ENCODE measurements around the gene SIRT5. TPM values are rescaled to one million over a fixed set of nuclear protein-coding genes. Genes with fewer than 3 reads are reported as not detected.

Gene SIRT5
- polyA plus RNA-seq, 3 donors: 3.3 to 5.0 (median 3.4) TPM

GRCh38 chr6:13638014-13638413 is 63.6 kb downstream of the SIRT5 start:
- Histone ChIP-seq H3K9me3 (replicated peaks in 1 of 2; ENCODE audit: control insufficient read depth in 1 of 2, insufficient read depth in 1 of 2, low read length in 2 of 2) (no peaks in the 10 kb centered on the region), H3K9ac (ENCODE audit: insufficient read depth, low read length, poor library complexity, severe bottlenecking) (no peak overlapping the region), H3K27ac (ENCODE audit: low read depth in 1 of 2, low read length in 2 of 2) (peak overlapping the region in 1 of 2 donors; percentile 67), H3K4me2 (replicated peaks; ENCODE audit: extremely low read depth, low read length, poor library complexity, severe bottlenecking) (no peak overlapping the region), H3K79me2 (ENCODE audit: insufficient read depth, low read length) (peaks cover 13% of the 10 kb centered on the region), H3K36me3 (replicated peaks in 1 of 2; ENCODE audit: control insufficient read depth in 1 of 2, insufficient read depth in 2 of 2, low read length in 2 of 2) (peaks cover 10 to 56% of the 10 kb centered on the region in 2 donors), H3K27me3 (ENCODE audit: control insufficient read depth in 2 of 2, insufficient read depth in 2 of 2, low read length in 2 of 2) (no peaks in the 10 kb centered on the region), H3K4me1 (ENCODE audit: control insufficient read depth in 1 of 2, insufficient read depth in 2 of 2, low read length in 2 of 2) (peaks cover 30 to 34% of the 10 kb centered on the region in 2 donors), H4K20me1 (ENCODE audit: insufficient read depth, low read length) (peaks cover 5% of the 10 kb centered on the region), H2AFZ (ENCODE audit: insufficient read depth, low read depth, low read length, poor library complexity, severe bottlenecking) (no peak overlapping the region), H3K4me3 (replicated peaks in 1 of 3; ENCODE audit: low read depth in 2 of 3, low read length in 3 of 3) (no peak overlapping the region)
- DNase-seq: no peak
- intact Hi-C loops (cut with micrococcal nuclease): no loop called here
- Mint-ChIP-seq H3K9me3 (no peaks in the 10 kb centered on the region), H3K27me3 (ENCODE audit: low read depth in 3 of 3) (peaks cover 0 to 1% (median 0%) of the 10 kb centered on the region in 3 donors), H3K4me1 (peaks cover 37% of the 10 kb centered on the region), H3K27ac (peak overlapping the region in 5 of 7 donors; percentile 10 to 86 (median 80)), H3K36me3 (peaks cover 32 to 46% of the 10 kb centered on the region in 2 donors), H3K4me3 (no peak overlapping the region)
- no CpG with 5 or more reads among the region's 1 CpG for WGBS (ENCODE audit: insufficient coverage)
- TF ChIP-seq, protein P1, sequence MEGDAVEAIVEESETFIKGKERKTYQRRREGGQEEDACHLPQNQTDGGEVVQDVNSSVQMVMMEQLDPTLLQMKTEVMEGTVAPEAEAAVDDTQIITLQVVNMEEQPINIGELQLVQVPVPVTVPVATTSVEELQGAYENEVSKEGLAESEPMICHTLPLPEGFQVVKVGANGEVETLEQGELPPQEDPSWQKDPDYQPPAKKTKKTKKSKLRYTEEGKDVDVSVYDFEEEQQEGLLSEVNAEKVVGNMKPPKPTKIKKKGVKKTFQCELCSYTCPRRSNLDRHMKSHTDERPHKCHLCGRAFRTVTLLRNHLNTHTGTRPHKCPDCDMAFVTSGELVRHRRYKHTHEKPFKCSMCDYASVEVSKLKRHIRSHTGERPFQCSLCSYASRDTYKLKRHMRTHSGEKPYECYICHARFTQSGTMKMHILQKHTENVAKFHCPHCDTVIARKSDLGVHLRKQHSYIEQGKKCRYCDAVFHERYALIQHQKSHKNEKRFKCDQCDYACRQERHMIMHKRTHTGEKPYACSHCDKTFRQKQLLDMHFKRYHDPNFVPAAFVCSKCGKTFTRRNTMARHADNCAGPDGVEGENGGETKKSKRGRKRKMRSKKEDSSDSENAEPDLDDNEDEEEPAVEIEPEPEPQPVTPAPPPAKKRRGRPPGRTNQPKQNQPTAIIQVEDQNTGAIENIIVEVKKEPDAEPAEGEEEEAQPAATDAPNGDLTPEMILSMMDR (IDR thresholded peaks at IDR 0.05): no peak

- H3K36me3 ChIP-seq (replicated peaks in 1 of 2; ENCODE audit: control insufficient read depth in 1 of 2, insufficient read depth in 2 of 2, low read length in 2 of 2): peaks cover 16 to 58% of the 10 kb centered on the region in 2 donors
- intact Hi-C loops (cut with micrococcal nuclease): no loop called here
- peak overlapping the region in 1 of 2 donors; percentile 53 for H3K4me3 Mint-ChIP-seq
- H3K9me3 Mint-ChIP-seq: no peaks in the 10 kb centered on the region
- peaks cover 13% of the 10 kb centered on the region for H3K79me2 ChIP-seq (ENCODE audit: insufficient read depth, low read length)
- H3K27me3 Mint-ChIP-seq (ENCODE audit: low read depth in 3 of 3): peaks cover 0 to 1% (median 0%) of the 10 kb centered on the region in 3 donors
- H3K36me3 Mint-ChIP-seq: peaks cover 38 to 47% of the 10 kb centered on the region in 2 donors
- WGBS (ENCODE audit: insufficient coverage): no CpG with 5 or more reads among the region's 4 CpGs
- TF ChIP-seq, protein P1 (IDR thresholded peaks at IDR 0.05): no peak
- H3K9ac ChIP-seq (ENCODE audit: insufficient read depth, low read length, poor library complexity, severe bottlenecking): no peak overlapping the region
- DNase-seq: peak; percentile 7 to 30 (median 25)
- H3K4me3 ChIP-seq (replicated peaks in 1 of 3; ENCODE audit: low read depth in 2 of 3, low read length in 3 of 3): no peak overlapping the region
- H3K4me1 Mint-ChIP-seq: peaks cover 37% of the 10 kb centered on the region
- no peak overlapping the region for H2AFZ ChIP-seq (ENCODE audit: insufficient read depth, low read depth, low read length, poor library complexity, severe bottlenecking)
- H3K9me3 ChIP-seq (replicated peaks in 1 of 2; ENCODE audit: control insufficient read depth in 1 of 2, insufficient read depth in 1 of 2, low read length in 2 of 2): no peaks in the 10 kb centered on the region
- peak overlapping the region; percentile 10 to 88 (median 80) for H3K27ac Mint-ChIP-seq
- H3K27ac ChIP-seq (ENCODE audit: low read depth in 1 of 2, low read length in 2 of 2): peak overlapping the region; percentile 41 to 67
- peaks cover 5% of the 10 kb centered on the region for H4K20me1 ChIP-seq (ENCODE audit: insufficient read depth, low read length)
- peaks cover 30 to 34% of the 10 kb centered on the region in 2 donors for H3K4me1 ChIP-seq (ENCODE audit: control insufficient read depth in 1 of 2, insufficient read depth in 2 of 2, low read length in 2 of 2)
- no peak overlapping the region for H3K4me2 ChIP-seq (replicated peaks; ENCODE audit: extremely low read depth, low read length, poor library complexity, severe bottlenecking)
- H3K27me3 ChIP-seq (ENCODE audit: control insufficient read depth in 2 of 2, insufficient read depth in 2 of 2, low read length in 2 of 2): no peaks in the 10 kb centered on the region
These were observed 64.2 kb downstream of the SIRT5 start for GRCh38 chr6:13638626-13639025.
